A673 (cell line): Measurements from ENCODE around the gene ZNF805.

Experiments
- EZH2 ChIP-seq: fragments of 200-600 bp; sonication (generic); IDR thresholded peaks from 2 replicates; pipeline ENCODE4 v1.6.1; 2017; ENCODE audit warnings: borderline replicate concordance, low read depth, mild to moderate bottlenecking, mixed read lengths, antibody characterized with exemption, low read length; ENCODE audit not compliant: poor library complexity, severe bottlenecking
- TF ChIP-seq, protein P1 (sequence below): fragments of 300-800, 200-600 bp; sonication (generic); conservative IDR thresholded peaks from 2 replicates; pipeline ENCODE4 v1.5.1; 2017; ENCODE audit warnings: low read depth, mild to moderate bottlenecking, antibody characterized with exemption, low read length, moderate library complexity, mixed read lengths

DNA sequence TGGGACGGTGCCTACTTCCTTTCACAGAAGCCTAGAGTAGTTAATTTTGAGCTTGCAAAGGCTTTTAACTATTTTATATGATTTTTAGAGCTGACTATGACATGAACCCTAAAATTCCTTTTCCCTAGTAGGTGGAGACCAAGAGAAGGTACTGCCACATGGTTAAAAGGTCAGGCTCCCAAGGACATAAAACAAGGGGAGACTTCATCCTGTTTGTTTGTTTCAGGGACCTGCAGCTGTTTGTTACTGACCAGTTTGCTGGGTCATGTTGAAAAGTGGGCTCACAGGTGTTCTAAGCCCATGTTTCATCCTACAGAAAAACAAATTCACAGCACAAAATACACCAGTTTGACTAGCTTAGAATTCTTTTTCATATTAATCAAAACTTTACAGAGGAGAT lies 36.0 kb downstream of the ZNF805 start:
- TF ChIP-seq, protein P1, sequence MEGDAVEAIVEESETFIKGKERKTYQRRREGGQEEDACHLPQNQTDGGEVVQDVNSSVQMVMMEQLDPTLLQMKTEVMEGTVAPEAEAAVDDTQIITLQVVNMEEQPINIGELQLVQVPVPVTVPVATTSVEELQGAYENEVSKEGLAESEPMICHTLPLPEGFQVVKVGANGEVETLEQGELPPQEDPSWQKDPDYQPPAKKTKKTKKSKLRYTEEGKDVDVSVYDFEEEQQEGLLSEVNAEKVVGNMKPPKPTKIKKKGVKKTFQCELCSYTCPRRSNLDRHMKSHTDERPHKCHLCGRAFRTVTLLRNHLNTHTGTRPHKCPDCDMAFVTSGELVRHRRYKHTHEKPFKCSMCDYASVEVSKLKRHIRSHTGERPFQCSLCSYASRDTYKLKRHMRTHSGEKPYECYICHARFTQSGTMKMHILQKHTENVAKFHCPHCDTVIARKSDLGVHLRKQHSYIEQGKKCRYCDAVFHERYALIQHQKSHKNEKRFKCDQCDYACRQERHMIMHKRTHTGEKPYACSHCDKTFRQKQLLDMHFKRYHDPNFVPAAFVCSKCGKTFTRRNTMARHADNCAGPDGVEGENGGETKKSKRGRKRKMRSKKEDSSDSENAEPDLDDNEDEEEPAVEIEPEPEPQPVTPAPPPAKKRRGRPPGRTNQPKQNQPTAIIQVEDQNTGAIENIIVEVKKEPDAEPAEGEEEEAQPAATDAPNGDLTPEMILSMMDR: no peak
- TF ChIP-seq EZH2: no peak
